Measurements from ENCODE around the gene DCUN1D3. TPM values are rescaled to one million over a fixed set of nuclear protein-coding genes. Genes with fewer than 3 reads are reported as not detected.
A peak's percentile ranks its signal among the peaks of the same experiment; 100 is the strongest.

DCUN1D3 gene
- total and polyA plus RNA-seq, 2 donors (not counting 3 experiments of a cell fraction or from before 2014, with no cell fraction given), result 10.4 to 35.0 TPM

GRCh38 chr16:20942256-20942655 lies 42.1 kb upstream of the DCUN1D3 start:
- Histone ChIP-seq H3K4me3 (replicated peaks in 1 of 3; ENCODE audit: insufficient read depth in 1 of 3, low read depth in 1 of 3, low read length in 3 of 3) (no peak overlapping the region), H3K4me2 (ENCODE audit: insufficient read depth, low read length) (no peak overlapping the region), H3K4me1 (ENCODE audit: control insufficient read depth, extremely low read depth, insufficient read depth, low read length) (no peaks in the 10 kb centered on the region), H3K9me1 (replicated peaks; ENCODE audit: control insufficient read depth, extremely low read depth, insufficient read depth, low read length) (no peaks in the 10 kb centered on the region), H3K27ac (ENCODE audit: insufficient read depth, low read depth, low read length) (no peak overlapping the region), H3K79me2 (ENCODE audit: control insufficient read depth, insufficient read depth, low read length) (no peaks in the 10 kb centered on the region), H3K27me3 (ENCODE audit: control insufficient read depth in 2 of 2, insufficient read depth in 2 of 2, low read length in 2 of 2) (no peaks in the 10 kb centered on the region), H3K9ac (replicated peaks; ENCODE audit: extremely low read depth, insufficient read depth, low read length) (no peak overlapping the region), H3K36me3 (ENCODE audit: control insufficient read depth in 2 of 2, extremely low read depth in 1 of 2, insufficient read depth in 2 of 2, low read length in 2 of 2) (no peaks in the 10 kb centered on the region), H2AFZ (ENCODE audit: low read depth, low read length) (peak overlapping the region; percentile 58), H4K20me1 (replicated peaks; ENCODE audit: control insufficient read depth, extremely low read depth, insufficient read depth, low read length) (no peaks in the 10 kb centered on the region), H3K9me3 (replicated peaks; ENCODE audit: control insufficient read depth, insufficient read depth, low read length) (no peaks in the 10 kb centered on the region)
- POLR2A ChIA-PET, result interaction anchor here (0.7 kb wide), 1 partner anchor 564 kb away, joined by 6 read pairs; no protein-coding TSS in a partner anchor
- DNase-seq (ENCODE audit: low read depth, low spot score), result no peak
- TF ChIP-seq JUN (IDR thresholded peaks at IDR 0.05; ENCODE audit: borderline replicate concordance, insufficient read depth, insufficient read length, low read depth), result no peak
- TF ChIP-seq GATA2 (IDR thresholded peaks at IDR 0.05; ENCODE audit: insufficient read depth, insufficient read length, low read depth, low read length), result no peak
- no peak for TF ChIP-seq CTCF (IDR thresholded peaks at IDR 0.05; ENCODE audit: extremely low read depth in 1 of 2, insufficient read depth in 1 of 2, low read depth in 1 of 2, low read length in 2 of 2)
- TF ChIP-seq MYC (IDR thresholded peaks at IDR 0.05; ENCODE audit: low read depth, low read length), result no peak
- no peak for TF ChIP-seq POLR2A (IDR thresholded peaks at IDR 0.05; ENCODE audit: low read depth, low read length)
- no peak for TF ChIP-seq POLR2AphosphoS5 (IDR thresholded peaks at IDR 0.05; ENCODE audit: insufficient read depth, low read depth, low read length)
- TF ChIP-seq EZH2 (IDR thresholded peaks at IDR 0.05; ENCODE audit: borderline replicate concordance, low read depth, low read length, severe bottlenecking), result no peak
- no peak for FAIRE-seq
- dilution Hi-C loops (cut with MboI; ENCODE audit: extremely low pct_ligation_motif_present, low sequenced_read_pairs), result no loop called here
- CTCF ChIA-PET, result no interaction called here
- intact Hi-C loops (cut with micrococcal nuclease), result no loop called here
- BruUV-seq (replicated peaks), result no TSS peak

- H2AFZ ChIP-seq (ENCODE audit: low read depth, low read length), result no peak overlapping the region
- H3K27me3 ChIP-seq (ENCODE audit: control insufficient read depth in 2 of 2, insufficient read depth in 2 of 2, low read length in 2 of 2), result no peaks in the 10 kb centered on the region
- H3K9ac ChIP-seq (replicated peaks; ENCODE audit: extremely low read depth, insufficient read depth, low read length), result no peak overlapping the region
- H3K79me2 ChIP-seq (ENCODE audit: control insufficient read depth, insufficient read depth, low read length), result no peaks in the 10 kb centered on the region
- dilution Hi-C loops (cut with MboI; ENCODE audit: extremely low pct_ligation_motif_present, low sequenced_read_pairs), result no loop called here
- no peaks in the 10 kb centered on the region for H3K4me1 ChIP-seq (ENCODE audit: control insufficient read depth, extremely low read depth, insufficient read depth, low read length)
- intact Hi-C loops (cut with micrococcal nuclease), result no loop called here
- no peaks in the 10 kb centered on the region for H3K36me3 ChIP-seq (ENCODE audit: control insufficient read depth in 2 of 2, extremely low read depth in 1 of 2, insufficient read depth in 2 of 2, low read length in 2 of 2)
- DNase-seq (ENCODE audit: low read depth, low spot score) (no peak), FAIRE-seq (no peak)
- H3K4me3 ChIP-seq (replicated peaks in 1 of 3; ENCODE audit: insufficient read depth in 1 of 3, low read depth in 1 of 3, low read length in 3 of 3), result no peak overlapping the region
- H4K20me1 ChIP-seq (replicated peaks; ENCODE audit: control insufficient read depth, extremely low read depth, insufficient read depth, low read length), result no peaks in the 10 kb centered on the region
- no peaks in the 10 kb centered on the region for H3K9me1 ChIP-seq (replicated peaks; ENCODE audit: control insufficient read depth, extremely low read depth, insufficient read depth, low read length)
- ChIA-PET POLR2A (no interaction called here), CTCF (no interaction called here)
- no peak overlapping the region for H3K4me2 ChIP-seq (ENCODE audit: insufficient read depth, low read length)
- H3K27ac ChIP-seq (ENCODE audit: insufficient read depth, low read depth, low read length), result no peak overlapping the region
- H3K9me3 ChIP-seq (replicated peaks; ENCODE audit: control insufficient read depth, insufficient read depth, low read length), result no peaks in the 10 kb centered on the region
- BruUV-seq (replicated peaks), result no TSS peak
- TF ChIP-seq POLR2AphosphoS5 (IDR thresholded peaks at IDR 0.05; ENCODE audit: insufficient read depth, low read depth, low read length) (no peak), MAX (IDR thresholded peaks at IDR 0.05; ENCODE audit: insufficient read depth, insufficient read length) (no peak)
Measured at GRCh38 chr16:20941636-20941926, 41.4 kb upstream of the DCUN1D3 start.

Measured in endothelial cell of umbilical vein (primary cell).